AG04450 (cell line): ENCODE data around the gene TNIK. TPM values are rescaled to one million over a fixed set of nuclear protein-coding genes. Genes with fewer than 3 reads are reported as not detected.

Source experiments
- CTCF ChIA-PET: fragments of 300-600, 350-600 bp; formaldehyde crosslinking; extraction: SDS; loops from one replicate; lab custom pipeline; 2022; ENCODE audit warnings: antibody characterized with exemption, inconsistent platforms; lab: Charles Lee
- POLR2A ChIA-PET: fragments of 350-600 bp; formaldehyde crosslinking; extraction: SDS; loops from one replicate; lab custom pipeline; 2021; ENCODE audit warnings: antibody characterized with exemption, inconsistent platforms; lab: Yijun Ruan, JAX
- DNase-seq: peaks from one replicate; pipeline ENCODE4 v3.0.0-alpha.2; 2011; ENCODE audit warnings: low read depth, low spot score
- H3K27ac ChIP-seq: one replicate; pipeline ENCODE4 v1.5.1; 2012; ENCODE audit warnings: low read depth, low read length, control low read depth
- H3K27me3 ChIP-seq: one replicate; pipeline ENCODE4 v1.6.0; 2012; ENCODE audit warnings: low read length; ENCODE audit not compliant: control insufficient read depth, insufficient read depth
- H3K4me3 ChIP-seq: 2 replicates; pipeline ENCODE4 v1.5.1; 2011; ENCODE audit warnings: mild to moderate bottlenecking, low read depth, low read length, control low read depth
- H3K9me3 ChIP-seq: 2 replicates; pipeline ENCODE4 v1.5.1; 2012; ENCODE audit warnings: low read length; ENCODE audit not compliant: control insufficient read depth, insufficient read depth
- CTCF ChIP-seq: IDR thresholded peaks from 2 replicates; pipeline ENCODE4 v1.5.1; 2011; ENCODE audit warnings: low read depth, low read length, control low read depth, inconsistent platforms
- polyA plus RNA-seq: library from polyadenylated mRNA; depleted of rRNA; stranded (reverse); fragments of >200 nt; gene quantifications from 2 replicates; pipeline ENCODE4 v1.2.3, GENCODE V29; 2011

TNIK gene
- polyA plus RNA-seq, 1 experiment, result 9.0 TPM

DNA sequence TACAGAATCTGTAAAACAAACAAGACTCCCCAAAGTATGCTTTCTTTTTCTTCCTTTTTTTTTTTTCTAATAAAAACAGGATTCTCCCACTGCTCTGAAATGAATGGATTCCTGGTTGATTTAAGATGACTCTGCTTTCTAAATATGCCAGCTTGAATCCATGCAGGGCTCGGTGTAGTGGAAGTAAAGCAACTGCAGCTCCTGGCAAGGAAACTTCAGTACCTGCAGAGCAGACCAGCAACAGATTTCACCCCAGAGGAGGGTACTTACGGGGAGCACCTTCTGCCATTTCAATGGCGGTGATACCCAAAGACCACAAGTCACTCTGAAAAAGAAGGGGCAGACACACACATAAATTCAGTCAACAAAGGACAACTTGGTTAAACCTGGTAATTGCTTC lies 283.1 kb downstream of the TNIK start:
- ChIA-PET CTCF (no interaction called here), POLR2A (no interaction called here)
- no peak for TF ChIP-seq CTCF
- DNase-seq, result no peak
- H3K27ac ChIP-seq, result no peak overlapping the region
- no peaks in the 10 kb centered on the region for H3K27me3 ChIP-seq
- no peaks in the 10 kb centered on the region for H3K9me3 ChIP-seq
- H3K4me3 ChIP-seq, result no peak overlapping the region

DNA sequence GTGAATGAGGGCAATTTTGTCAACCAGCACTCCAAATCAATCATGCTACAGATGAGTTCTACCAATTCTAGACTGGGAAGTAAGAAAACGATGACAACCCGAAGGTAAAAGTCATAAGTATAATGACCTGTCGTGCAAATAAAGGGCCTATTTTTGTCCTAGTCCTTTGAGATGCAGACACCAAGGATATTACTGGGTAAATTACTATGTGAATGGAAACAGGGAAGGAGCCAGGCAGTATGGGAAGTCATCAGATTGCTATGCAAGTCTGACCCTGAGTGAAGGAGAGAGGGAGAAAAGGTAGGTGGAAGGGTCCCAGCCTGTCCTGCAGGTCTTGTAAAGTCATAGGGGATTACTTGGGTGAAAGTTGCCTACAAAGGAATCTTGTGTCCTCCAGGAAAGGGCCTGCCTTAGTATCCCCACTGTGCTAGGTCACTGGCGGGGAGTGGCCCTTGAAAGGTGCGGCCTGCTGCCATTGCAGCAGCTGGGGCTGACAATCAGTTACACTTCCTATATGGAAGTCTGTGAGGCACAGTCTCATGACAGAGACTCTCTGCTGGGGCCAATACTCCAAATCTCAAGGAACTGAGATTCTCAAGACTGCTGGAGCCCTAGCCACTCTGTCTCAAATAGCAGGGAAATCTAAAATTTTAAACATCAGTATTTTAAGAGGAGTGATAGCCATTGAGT lies 283.8 kb downstream of the TNIK start:
- H3K9me3 ChIP-seq, result no peaks in the 10 kb centered on the region
- no peak for TF ChIP-seq CTCF
- CTCF ChIA-PET, result no interaction called here
- H3K27me3 ChIP-seq, result no peaks in the 10 kb centered on the region
- H3K4me3 ChIP-seq, result no peak overlapping the region
- H3K27ac ChIP-seq, result no peak overlapping the region
- no peak for DNase-seq
- POLR2A ChIA-PET, result no interaction called here

DNA sequence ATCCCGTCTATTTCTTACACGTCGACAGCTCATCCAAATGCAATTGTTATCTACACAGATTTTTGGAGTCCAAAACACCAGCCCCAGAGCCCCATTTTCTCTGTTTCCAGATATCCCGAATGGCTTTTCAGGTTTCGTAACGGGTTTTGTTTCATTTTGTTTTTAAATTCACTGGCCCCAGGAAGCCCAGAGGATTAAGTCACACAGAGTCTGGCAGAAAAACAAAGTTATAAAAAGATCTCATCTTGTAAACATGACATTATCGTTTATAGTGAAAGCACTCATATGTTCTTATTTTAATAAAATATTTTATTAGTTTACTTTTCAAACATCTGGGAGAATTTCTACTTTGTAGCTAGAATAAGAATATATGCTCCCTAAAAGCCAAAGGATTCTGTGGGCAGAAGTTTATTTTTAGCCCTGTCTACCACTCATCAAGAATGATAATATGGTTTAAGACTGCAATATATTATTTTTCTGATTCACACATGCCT lies 284.4 kb downstream of the TNIK start:
- ChIA-PET POLR2A (interaction anchor here (0.6 kb wide), 1 partner anchor 147 kb away, joined by 3 read pairs; no protein-coding TSS in a partner anchor), CTCF (interaction anchor here (0.9 to 1.0 kb wide), 2 partner anchors 13 to 391 kb away, joined by 4 read pairs; no protein-coding TSS in a partner anchor)
- Histone ChIP-seq H3K4me3 (no peak overlapping the region), H3K27ac (no peak overlapping the region), H3K9me3 (no peaks in the 10 kb centered on the region), H3K27me3 (no peaks in the 10 kb centered on the region)
- peak; percentile 20 for DNase-seq
- no peak for TF ChIP-seq CTCF

- H3K9me3 ChIP-seq, result no peaks in the 10 kb centered on the region
- ChIA-PET POLR2A (interaction anchor here (0.7 kb wide), 1 partner anchor 269 kb away, joined by 3 read pairs; no protein-coding TSS in a partner anchor), CTCF (no interaction called here)
- no peak overlapping the region for H3K4me3 ChIP-seq
- no peak for TF ChIP-seq CTCF
- H3K27ac ChIP-seq, result no peak overlapping the region
- H3K27me3 ChIP-seq, result no peaks in the 10 kb centered on the region
- no peak for DNase-seq
Observed at GRCh38 chr3:171173736-171174135, 286.5 kb downstream of the TNIK start.

GRCh38 chr3:171172070-171172469 lies 288.1 kb downstream of the TNIK start:
- POLR2A ChIA-PET, result no interaction called here
- TF ChIP-seq CTCF, result peak; percentile 37
- no peak overlapping the region for H3K4me3 ChIP-seq
- DNase-seq, result no peak
- H3K27me3 ChIP-seq, result no peaks in the 10 kb centered on the region
- no peaks in the 10 kb centered on the region for H3K9me3 ChIP-seq
- CTCF ChIA-PET, result no interaction called here
- H3K27ac ChIP-seq, result no peak overlapping the region
